Brain pericyte (primary cell): ENCODE measurements around the gene SATB1.
"Not testable (repeated sequence)": the region's sequence is repeated elsewhere in the genome, so short reads cannot be mapped to it uniquely, and the experiment has no call there.

Experiments used
- DNase-seq: peaks from one replicate; pipeline ENCODE4 v3.0.0-alpha.2; 2012; ENCODE audit warnings: low read depth, low spot score

Gene SATB1

DNA sequence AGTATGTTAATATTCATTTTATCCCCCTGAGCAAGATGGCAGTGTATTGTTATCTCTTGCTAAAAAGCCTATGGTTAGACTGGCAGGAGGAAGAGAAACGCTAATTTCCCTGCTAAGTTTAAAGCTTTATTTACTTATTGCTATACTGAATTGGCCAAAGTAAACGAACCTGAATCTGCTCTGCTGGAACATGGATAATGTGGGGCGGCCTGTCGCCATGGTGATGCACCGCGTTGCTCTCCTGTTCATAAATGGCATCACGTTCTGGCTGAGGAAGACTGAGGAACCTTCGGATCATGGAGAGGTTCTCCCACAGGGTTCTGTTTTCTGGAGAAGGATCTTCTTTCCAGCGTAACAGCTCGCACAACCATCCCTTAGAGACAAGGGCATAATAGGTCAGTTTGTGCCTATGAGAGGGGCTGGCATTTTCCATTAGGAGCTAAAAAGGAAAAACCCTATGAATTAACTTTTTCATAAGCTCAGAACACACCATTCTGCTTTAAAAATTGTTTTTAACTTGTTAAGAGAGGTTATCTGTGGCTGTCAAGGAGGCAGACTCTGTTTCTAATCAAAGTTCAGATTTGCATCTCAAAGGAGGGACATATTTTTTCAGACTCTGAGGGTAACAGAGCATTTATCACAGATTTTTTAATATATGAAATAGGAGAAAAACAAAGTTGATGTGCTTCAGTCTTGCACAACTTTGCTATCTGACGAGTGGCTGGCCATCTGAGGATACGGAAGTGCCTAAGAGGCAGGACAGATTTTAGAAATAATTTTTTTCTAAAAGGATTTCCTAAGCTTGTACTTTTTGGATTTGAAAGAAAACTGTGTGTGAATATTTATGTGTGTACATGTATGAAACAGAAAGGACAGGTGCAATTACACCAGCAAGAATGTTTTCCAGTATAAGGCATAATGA lies 73.1 kb downstream of the SATB1 start:
- DNase-seq = no peak

DNA sequence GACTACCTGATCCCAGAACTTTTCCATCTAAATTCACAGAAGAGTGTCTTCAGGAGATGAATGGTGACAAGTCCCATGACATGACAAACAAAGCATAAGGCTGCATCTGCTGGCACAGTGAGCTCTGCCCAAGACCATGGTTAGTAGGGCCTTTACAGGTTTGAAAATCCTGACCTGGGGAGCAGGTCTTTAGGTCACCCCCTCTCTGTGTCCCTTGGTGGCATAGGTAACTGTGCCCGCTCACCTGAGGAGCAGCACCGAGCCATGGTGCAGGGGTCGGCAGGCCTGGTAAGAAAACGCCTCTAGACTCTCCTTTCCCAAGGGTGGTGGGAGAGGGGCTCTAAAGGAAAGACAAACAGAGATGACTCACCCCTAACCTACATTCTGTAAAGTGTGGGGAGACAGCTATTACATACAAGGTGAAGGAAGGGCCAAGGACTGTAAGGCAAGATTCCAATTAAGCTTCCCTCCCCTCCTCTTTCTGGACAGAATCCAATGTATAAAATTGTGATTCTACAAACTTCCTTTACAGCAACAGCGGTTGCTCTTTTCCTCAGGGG lies 74.0 kb downstream of the SATB1 start:
- DNase-seq = no peak

DNA sequence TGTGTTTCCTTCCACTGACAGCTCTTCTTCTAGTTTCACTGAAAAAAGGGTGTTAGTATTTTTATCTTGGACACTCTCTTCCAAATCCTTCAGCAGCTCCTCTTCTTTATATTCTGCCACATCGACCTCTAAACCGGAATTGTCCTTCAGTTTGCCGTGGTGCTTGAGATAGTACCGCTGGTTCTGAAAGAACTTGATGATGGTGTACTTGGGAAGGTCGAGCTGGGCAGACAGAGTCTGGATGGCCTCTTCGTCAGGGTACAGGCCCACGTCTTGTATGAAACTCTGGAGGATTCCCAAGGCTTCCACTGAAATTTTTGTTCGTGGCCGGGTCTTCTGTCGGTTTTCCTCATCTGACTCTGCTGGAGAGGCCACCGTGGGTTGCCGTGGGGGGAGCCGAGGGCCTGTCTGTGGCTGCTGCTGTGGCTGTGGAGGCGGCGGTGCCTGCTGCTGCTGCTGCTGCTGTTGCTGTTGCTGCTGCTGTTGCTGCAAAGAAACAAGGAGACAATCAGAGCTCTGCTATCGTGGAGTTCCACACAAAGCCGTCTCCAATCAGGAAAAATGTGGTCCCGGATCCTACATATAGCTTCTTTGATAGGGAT lies 75.8 kb downstream of the SATB1 start:
- DNase-seq = no peak

DNA sequence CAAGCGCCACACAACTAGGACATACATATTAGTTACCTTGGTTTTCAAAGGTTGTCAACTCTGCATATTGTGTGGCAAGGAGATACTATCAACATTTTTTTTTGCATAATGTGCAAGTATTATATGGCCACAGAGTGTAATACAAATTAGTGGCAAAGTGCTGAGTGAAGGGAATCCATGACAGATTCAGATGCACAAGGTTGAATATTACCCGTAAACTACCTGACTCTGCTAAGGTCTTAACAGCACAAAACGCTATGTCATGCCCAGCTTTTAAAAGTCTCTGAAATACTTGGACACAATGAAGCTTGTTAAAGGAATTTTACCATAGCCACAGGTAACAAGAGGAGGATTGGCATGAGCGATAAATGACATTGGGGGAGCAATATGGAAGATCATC lies 79.0 kb downstream of the SATB1 start:
- DNase-seq = no peak

DNA sequence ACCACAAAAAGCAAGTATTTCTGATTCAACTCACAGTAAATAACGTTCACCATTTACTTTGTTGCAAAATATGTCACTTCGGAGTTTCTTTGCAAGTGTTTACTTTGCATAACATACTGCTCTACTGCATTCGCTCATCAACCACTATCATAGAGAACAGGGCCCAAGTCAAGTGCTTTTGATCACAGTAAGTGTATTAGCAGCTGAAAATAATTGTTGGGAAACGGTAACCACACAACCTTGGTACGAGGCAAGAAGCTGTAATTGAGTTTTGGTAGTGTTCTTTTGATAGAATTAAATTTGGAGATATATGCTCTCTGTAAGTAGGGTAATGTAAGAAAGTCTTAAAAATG lies 80.1 kb downstream of the SATB1 start:
- no peak for DNase-seq

DNA sequence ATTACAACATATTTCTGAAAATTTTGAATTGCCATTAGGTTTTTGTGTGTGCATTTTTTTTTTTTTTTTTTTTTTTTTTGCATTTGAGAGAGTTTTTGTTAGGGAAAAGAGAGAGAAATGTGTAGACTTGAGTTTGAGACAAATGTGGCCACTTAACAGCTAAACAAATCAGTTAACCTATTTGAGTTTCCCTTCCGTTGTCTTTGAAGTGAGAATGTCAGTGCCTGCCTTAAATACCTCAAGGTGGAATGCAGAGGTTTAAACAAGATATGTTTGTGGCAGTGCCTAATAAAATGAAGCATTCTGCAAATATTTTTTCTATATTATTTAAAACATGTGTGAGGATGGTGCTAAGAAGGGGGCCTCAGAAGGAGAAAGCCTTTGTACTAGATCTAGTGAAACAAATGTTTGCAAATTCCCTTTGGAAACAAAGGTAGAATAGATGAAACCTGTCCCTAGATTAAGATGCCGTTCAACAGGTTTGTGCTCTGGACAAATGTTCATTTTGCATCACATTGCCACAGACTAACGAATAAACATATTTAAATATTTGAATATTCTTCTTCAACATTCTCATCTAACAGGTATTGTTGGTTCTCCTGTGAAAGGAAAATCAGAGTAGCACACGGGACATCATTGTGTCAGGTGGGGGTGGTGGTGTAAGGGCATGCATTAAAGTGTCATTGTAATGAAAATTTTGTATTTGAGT lies 80.7 kb downstream of the SATB1 start:
- DNase-seq = no peak

DNA sequence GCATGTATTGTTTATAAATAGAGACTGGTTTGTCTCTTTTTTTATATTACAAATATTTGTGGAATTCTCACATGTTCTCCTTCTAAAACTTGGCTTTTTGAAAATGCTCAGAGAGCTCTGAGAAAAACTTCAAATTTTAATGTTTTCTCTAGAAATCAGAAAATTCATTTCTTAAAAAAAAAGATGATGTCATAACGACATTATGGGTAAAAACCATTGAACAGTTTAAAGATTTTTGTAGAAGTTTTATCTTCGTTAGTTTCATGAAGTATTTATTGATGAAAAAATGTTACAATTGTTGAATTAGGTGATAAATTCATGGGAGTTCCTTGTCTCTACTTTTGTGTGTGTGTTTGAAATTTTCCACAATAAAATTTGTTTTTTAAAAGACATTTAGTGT lies 81.3 kb downstream of the SATB1 start:
- no peak for DNase-seq

DNA sequence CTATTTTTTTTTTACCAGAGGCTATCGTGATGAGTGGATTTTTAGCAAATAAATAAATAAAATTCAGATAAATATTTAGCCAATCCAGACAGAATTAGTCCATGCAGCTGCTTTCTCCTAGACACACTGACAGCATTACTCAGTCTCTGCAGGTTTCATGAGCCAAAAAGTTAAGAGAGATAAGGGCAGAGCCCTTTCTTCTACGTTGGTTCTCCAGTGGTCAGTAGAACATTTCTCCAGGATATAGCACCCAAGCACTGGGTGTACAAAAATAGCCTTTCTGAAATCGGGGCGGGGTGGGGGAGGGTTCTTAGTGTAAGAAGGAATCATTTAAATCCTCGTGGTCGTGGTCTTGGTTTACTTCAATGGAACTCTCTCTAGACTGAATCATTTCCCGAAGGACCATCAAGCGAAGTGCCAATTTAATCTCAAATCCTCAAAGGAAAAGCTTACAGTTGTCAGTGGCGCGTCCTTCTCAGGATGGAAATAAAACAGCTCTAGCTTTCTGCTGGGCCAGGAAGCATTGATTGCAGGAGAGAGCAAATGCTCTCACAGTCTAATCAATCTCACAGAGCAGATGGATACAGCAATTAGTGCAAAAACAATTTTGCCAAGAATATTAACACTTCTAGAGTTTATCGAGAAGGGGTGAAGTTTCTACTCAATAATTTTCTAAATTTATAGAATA lies 86.2 kb downstream of the SATB1 start:
- DNase-seq = no peak

DNA sequence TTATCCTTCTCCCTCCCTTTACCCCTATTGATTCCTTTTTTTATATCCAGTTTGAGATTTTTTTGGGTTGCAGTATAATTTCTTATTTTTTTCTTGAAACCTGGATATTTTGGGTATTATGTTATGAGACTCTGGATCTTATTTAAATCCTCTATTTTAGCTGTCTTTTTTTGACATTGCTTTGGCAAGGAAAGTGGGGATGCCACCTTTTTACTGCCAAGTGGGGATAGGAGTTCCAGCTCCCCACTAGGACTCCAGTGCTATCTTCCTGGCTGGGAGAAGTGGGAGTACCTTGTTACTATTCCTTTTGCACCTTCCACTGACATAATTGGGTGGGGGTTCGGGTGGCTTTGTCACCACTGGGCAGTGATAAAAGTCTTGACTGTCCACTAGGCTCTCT lies 87.9 kb downstream of the SATB1 start:
- no peak for DNase-seq

DNA sequence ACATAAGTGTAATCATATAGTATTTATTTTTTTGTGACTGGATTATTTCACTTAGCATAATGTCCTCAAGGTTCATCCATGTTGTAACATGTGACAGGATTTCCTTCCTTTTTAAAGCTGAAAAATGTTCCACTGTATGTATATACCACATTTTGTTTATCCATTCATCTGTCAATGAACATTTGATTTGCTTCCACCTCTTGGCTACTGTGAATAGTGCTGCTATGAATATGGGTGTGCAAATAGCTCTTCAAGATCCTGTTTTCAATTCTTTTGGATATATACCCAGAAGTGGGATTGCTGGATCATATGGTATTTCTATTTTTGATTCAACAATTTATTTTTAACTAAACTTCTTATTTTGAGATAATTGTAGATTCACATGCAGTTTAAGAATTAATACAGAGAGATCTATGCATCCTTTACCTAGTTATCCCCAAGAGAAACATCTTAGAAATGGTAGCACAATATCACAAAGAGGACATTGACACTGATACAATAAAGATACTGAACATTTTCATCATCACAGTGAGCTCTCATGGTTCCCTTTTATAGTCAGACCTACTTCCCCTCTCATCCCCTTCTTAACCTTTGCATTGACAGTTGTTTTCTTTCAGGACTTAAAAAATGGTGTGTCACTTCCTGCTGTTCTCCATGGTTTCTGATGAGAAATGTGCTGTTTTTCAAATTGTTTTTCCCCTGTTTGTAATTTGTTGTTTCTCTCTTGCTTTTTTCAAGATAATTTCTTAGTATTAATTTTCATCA lies 90.1 kb downstream of the SATB1 start:
- no peak for DNase-seq

DNA sequence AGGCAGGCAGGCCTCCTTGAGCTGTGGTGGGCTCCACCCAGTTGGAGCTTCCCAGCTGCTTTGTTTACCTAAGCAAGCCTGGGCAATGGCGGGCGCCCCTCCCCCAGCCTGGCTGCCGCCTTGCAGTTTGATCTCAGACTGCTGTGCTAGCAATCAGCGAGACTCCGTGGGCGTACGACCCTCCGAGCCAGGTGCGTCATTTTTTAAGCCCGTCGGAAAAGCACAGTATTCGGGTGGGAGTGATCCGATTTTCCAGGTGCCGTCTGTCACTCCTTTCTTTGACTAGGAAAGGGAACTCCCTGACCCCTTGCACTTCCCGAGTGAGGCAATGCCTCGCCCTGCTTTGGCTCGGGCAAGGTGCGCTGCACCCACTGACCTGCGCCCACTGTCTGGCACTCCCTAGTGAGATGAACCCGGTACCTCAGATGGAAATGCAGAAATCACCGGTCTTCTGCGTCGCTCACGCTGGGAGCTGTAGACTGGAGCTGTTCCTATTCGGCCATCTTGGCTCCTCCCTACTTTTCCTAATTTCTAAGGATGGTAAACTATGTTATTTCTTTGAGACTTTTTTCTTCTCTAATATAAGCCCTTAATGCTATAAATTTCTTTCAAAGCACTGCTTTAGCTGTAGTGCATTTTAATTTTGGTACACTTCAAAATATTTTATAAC lies 94.2 kb downstream of the SATB1 start:
- not testable (repeated sequence) for DNase-seq

DNA sequence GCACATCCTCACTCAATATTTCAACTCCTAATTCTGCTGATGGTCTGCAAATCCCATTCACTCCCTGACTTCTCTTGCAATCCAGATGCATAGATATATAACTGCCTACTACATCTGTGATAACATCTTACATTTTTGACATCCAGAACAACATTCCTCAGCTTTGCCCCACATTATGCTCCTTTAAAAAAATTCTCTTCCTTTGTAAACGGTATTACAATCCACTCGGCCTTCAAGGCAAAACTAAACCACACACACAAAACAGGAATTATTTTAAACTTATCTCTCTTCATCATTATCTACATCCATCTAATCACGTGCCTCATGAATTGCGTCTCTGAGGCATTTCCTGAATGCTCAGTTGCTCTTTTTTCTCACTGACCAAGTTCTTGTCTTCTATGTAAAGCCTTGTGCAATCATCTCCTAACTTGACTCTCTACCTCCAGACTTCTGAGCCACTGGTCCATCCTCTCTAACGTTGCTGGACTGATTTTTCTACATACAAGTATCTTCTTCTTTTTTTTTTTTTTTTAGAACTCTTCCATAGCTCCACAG lies 117.0 kb downstream of the SATB1 start:
- no peak for DNase-seq

DNA sequence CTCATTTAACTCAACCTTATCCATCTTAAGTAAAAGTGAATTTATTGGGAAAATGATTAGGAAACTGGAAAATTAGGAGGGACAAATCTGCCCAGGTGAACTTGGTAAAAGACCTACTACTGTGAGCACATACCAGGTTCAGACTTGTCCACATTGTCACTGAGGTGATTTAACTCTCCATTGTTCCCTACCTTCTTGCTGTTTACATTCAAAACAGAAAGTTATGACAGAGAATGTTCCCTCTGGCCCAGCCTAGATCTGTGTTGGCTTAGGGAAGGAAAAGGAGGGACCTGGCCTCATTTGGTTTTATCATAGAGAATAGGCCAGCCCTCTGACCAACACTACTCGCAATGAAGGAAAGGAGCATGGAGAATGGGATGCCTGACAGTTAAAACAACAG lies 117.6 kb downstream of the SATB1 start:
- no peak for DNase-seq

DNA sequence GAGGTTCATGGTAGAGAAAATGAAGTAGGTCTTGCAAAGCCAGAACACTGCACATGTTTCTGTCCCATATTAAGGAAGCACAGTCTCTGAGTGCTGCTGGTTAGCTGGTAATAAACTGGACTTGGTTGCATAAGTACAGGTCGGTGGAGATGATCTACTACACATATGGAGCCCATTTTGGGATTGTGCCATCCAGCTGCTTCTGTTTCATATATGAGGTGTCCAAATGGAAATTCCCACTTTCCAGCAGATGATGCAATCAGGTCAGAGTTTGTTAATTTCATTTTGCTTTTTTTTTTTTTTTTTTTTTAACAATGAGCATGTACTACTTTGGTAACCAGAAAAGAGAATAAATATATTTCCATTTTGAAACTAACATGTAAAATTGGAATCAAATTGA lies 122.6 kb downstream of the SATB1 start:
- no peak for DNase-seq

DNA sequence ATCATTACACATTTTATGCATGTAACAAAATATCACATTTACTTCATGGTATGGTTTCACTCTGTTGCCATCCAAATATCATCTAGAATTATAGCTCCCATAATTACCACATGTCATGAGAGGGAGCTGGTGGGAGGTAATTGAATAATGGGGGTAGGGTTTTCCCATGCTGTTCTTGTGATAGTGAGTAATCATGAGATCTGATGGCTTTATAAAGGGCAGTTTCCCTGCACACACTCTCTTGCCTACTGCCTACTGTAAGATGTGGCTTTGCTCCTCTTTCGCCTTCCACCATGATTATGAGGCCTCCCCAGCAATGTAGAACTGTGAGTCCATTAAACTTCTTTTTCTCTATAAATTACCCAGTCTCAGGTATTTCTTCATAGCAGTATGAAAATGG lies 123.4 kb downstream of the SATB1 start:
- no peak for DNase-seq

DNA sequence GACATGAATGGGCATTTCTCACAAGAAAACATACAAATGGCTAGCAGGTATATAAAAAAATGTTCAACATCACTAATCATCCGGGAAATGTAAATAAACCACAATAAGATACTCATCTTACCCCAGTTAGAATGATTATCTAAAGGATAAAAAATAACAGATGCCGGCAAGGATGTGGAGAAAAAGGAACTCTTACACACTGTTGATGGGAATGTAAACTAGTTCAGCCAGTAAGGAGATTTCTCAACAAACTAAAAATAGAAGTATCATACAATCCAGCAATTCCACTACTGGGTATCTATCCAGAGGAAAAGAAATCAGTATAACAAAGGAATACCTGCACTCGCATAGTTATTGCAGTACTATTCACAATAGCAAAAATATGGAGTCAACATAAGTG lies 124.2 kb downstream of the SATB1 start:
- no peak for DNase-seq

DNA sequence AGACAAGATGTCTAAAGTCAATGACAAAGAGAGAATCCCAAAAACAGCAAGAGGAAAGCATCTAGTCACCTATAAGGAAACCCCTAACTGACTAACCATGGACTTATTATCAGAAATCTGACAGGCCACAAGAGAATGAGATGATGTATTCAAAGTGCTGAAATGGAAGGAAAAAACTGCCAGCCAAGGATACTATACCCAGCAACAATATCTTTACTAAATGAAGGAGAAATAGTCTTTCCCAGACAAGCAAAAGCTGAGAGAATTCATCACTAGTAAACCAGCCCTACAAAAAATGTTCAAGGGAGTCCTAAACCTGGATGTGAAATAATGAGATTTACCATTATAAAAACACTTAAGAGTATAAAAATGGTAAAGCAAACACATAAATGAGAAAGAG lies 128.0 kb downstream of the SATB1 start:
- DNase-seq = no peak
